SK-N-SH treated with all-trans-retinoic acid at 6 μM for 48 hours (cell line): ENCODE data around the gene KLRK1.
"Not testable (repeated sequence)": the region's sequence is repeated elsewhere in the genome, so short reads cannot be mapped to it uniquely, and the experiment has no call there.

Experiments
- ATAC-seq: fragments of 200-7000 bp; cut with Tn5 transposase; 3 replicates; pipeline ENCODE4 v1.9.1; 2020; ENCODE audit warnings: mild to moderate bottlenecking, moderate library complexity
- ARNTL ChIP-seq: fragments of 450-650 bp; formaldehyde crosslinking; IDR thresholded peaks from 2 replicates; pipeline ENCODE4 v1.5.0; 2020; ENCODE audit warnings: low read depth, mild to moderate bottlenecking, moderate library complexity, borderline replicate concordance
- BACH2 ChIP-seq: fragments of 250-450 bp; sonication (Bioruptor Pico); IDR thresholded peaks from 2 replicates; pipeline ENCODE4 v1.9.0; 2021; ENCODE audit warnings: mild to moderate bottlenecking, borderline replicate concordance
- CSDC2 ChIP-seq: fragments of 250-450 bp; sonication (Bioruptor Pico); IDR thresholded peaks from 2 replicates; pipeline ENCODE4 v1.5.0; 2020; ENCODE audit warnings: mild to moderate bottlenecking, moderate library complexity
- CSRNP3 ChIP-seq: fragments of 250-450 bp; sonication (Bioruptor Pico); IDR thresholded peaks from 2 replicates; pipeline ENCODE4 v1.5.1; 2021; ENCODE audit warnings: mild to moderate bottlenecking, moderate library complexity
- ESRRG ChIP-seq: fragments of 250-450 bp; sonication (Bioruptor Pico); IDR thresholded peaks from 2 replicates; pipeline ENCODE4 v1.6.1; 2021; ENCODE audit warnings: mild to moderate bottlenecking
- GLIS3 ChIP-seq: fragments of 250-450 bp; sonication (Bioruptor Pico); IDR thresholded peaks from 2 replicates; pipeline ENCODE4 v1.5.0; 2020; ENCODE audit warnings: mild to moderate bottlenecking, moderate library complexity
- ISL1 ChIP-seq: fragments of 250-450 bp; sonication (Bioruptor Pico); IDR thresholded peaks from 2 replicates; pipeline ENCODE4 v2.1.2; 2022; ENCODE audit warnings: mild to moderate bottlenecking, moderate library complexity
- OSR1 ChIP-seq: fragments of 250-450 bp; sonication (Bioruptor Pico); IDR thresholded peaks from 2 replicates; pipeline ENCODE4 v1.8.0; 2022; ENCODE audit warnings: moderate library complexity, mild to moderate bottlenecking, inconsistent platforms
- PPARA ChIP-seq: fragments of 250-450 bp; sonication (Bioruptor Pico); IDR thresholded peaks from 2 replicates; pipeline ENCODE4 v1.5.0; 2020; ENCODE audit warnings: mild to moderate bottlenecking, borderline replicate concordance
- RARB ChIP-seq: fragments of 250-450 bp; sonication (Bioruptor Pico); IDR thresholded peaks from 2 replicates; pipeline ENCODE4 v1.8.0; 2021; ENCODE audit warnings: mild to moderate bottlenecking, moderate library complexity
- TOX ChIP-seq: fragments of 250-450 bp; sonication (Bioruptor Pico); IDR thresholded peaks from 2 replicates; pipeline ENCODE4 v1.8.0; 2021; ENCODE audit warnings: mild to moderate bottlenecking, moderate library complexity, borderline replicate concordance
- TSHZ2 ChIP-seq: fragments of 250-450 bp; sonication (Bioruptor Pico); IDR thresholded peaks from 2 replicates; pipeline ENCODE4 v1.5.0; 2020; ENCODE audit warnings: mild to moderate bottlenecking, moderate library complexity
- ZC3H10 ChIP-seq: fragments of 250-450 bp; sonication (Bioruptor Pico); IDR thresholded peaks from 2 replicates; pipeline ENCODE4 v1.5.1; 2021; ENCODE audit warnings: mild to moderate bottlenecking, moderate library complexity
- ZFP30 ChIP-seq: fragments of 450-650 bp; formaldehyde crosslinking; IDR thresholded peaks from 2 replicates; pipeline ENCODE4 v1.5.0; 2022; ENCODE audit warnings: mild to moderate bottlenecking, moderate library complexity
- ZNF565 ChIP-seq: fragments of 450-650 bp; formaldehyde crosslinking; conservative IDR thresholded peaks from 2 replicates; pipeline ENCODE4 v1.5.0; 2020; ENCODE audit warnings: low read depth, mild to moderate bottlenecking, moderate library complexity
- ZNF70 ChIP-seq: fragments of 450-650 bp; formaldehyde crosslinking; IDR thresholded peaks from 2 replicates; pipeline ENCODE4 v1.5.0; 2020; ENCODE audit warnings: mild to moderate bottlenecking, moderate library complexity
- ZNF8 ChIP-seq: fragments of 450-650 bp; formaldehyde crosslinking; IDR thresholded peaks from 2 replicates; pipeline ENCODE4 v1.5.0; 2020; ENCODE audit warnings: mild to moderate bottlenecking, moderate library complexity
- TF ChIP-seq, protein P1 (sequence below): fragments of 250-450 bp; sonication (Bioruptor Pico); IDR thresholded peaks from 2 replicates; pipeline ENCODE4 v1.8.0; 2020; ENCODE audit warnings: mild to moderate bottlenecking, moderate library complexity, borderline replicate concordance
- TF ChIP-seq, protein P2 (sequence below): fragments of 250-450 bp; sonication (Bioruptor Pico); IDR thresholded peaks from 2 replicates; pipeline ENCODE4 v1.5.1; 2020; ENCODE audit warnings: low read depth, mild to moderate bottlenecking, moderate library complexity

KLRK1 gene

DNA sequence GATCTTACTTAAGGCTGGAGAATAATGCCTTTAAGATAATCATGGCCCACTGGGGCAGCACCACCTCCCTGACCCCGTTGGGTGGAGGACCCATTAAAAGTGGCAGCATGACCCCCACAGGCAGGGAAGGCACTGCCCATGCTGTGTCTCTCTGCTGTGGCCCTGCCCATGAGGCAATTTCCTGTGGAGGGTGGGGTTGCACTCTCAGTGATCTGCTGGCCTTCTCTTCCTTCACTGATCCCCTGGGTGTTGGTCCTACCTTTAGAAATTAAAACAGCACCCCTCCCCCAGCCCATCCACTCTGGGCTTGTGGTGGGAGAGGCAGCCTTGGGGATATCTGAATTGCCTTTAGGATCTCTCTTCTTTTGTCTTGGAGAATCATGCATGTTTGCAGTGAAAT, 17.3 kb downstream of the KLRK1 start (continued):
- TF ChIP-seq TSHZ2 (CRISPR knock-in tag) (no peak), ARNTL (no peak), ZC3H10 (CRISPR knock-in tag) (no peak), ZFP30 (no peak)
- TF ChIP-seq, protein P1, sequence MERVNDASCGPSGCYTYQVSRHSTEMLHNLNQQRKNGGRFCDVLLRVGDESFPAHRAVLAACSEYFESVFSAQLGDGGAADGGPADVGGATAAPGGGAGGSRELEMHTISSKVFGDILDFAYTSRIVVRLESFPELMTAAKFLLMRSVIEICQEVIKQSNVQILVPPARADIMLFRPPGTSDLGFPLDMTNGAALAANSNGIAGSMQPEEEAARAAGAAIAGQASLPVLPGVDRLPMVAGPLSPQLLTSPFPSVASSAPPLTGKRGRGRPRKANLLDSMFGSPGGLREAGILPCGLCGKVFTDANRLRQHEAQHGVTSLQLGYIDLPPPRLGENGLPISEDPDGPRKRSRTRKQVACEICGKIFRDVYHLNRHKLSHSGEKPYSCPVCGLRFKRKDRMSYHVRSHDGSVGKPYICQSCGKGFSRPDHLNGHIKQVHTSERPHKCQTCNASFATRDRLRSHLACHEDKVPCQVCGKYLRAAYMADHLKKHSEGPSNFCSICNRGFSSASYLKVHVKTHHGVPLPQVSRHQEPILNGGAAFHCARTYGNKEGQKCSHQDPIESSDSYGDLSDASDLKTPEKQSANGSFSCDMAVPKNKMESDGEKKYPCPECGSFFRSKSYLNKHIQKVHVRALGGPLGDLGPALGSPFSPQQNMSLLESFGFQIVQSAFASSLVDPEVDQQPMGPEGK, result no peak

- not testable (repeated sequence) for ATAC-seq
Measured at GRCh38 chr12:10371893-10372535, 17.8 kb downstream of the KLRK1 start.

DNA sequence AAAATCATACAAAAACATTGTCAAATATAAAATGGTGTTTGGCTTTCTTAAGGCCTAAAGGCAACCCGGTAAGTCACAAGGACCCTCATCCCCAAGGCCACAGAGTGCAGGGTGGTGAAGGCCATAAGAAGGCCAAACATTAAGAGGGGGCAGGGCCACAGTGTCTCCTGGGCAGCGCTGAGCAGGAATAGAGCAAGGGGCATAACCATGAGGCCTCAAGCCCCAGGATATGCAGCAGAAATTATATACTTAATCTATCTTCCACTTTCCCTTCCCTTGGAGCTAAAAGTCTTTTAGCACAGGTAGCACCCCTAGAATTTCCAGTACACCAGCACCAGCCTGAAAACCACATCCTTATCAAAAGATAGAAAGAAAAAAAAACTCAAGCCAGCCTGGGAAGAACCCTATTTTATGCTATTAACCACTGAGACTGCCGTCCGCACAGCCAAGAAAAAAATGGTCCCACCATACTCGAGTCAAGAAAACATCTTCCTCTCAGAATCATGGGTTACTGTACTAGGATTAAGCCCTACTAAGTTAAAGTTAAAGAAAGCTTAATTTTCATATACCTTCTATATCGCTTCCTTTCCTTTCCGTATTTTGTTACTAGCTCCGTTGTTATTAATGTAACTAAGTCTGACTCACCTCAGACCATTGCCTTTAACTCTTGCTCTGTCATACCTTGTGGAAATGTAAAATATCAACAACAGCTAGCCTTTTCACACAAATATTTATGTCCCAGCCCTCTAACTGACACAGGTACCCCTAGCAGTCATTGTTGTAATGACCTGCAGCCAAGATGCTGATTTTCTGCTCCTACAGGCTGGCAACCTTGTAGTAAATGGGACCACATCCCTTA, 20.1 kb downstream of the KLRK1 start:
- TF ChIP-seq ZNF70, result no peak
- no peak for TF ChIP-seq RARB
- TF ChIP-seq TOX (CRISPR knock-in tag), result no peak
- no peak for TF ChIP-seq CSDC2 (CRISPR knock-in tag)
- no peak for TF ChIP-seq ZNF8 (CRISPR knock-in tag)
- TF ChIP-seq, protein P2, sequence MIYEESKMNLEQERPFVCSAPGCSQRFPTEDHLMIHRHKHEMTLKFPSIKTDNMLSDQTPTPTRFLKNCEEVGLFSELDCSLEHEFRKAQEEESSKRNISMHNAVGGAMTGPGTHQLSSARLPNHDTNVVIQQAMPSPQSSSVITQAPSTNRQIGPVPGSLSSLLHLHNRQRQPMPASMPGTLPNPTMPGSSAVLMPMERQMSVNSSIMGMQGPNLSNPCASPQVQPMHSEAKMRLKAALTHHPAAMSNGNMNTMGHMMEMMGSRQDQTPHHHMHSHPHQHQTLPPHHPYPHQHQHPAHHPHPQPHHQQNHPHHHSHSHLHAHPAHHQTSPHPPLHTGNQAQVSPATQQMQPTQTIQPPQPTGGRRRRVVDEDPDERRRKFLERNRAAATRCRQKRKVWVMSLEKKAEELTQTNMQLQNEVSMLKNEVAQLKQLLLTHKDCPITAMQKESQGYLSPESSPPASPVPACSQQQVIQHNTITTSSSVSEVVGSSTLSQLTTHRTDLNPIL (CRISPR knock-in tag), result no peak
- no peak for TF ChIP-seq ISL1 (CRISPR knock-in tag)
- no peak for TF ChIP-seq GLIS3 (CRISPR knock-in tag)
- no peak for TF ChIP-seq OSR1
- no peak for TF ChIP-seq ZNF565 (CRISPR knock-in tag)
- no peak for TF ChIP-seq TSHZ2 (CRISPR knock-in tag)
- no peak for TF ChIP-seq CSRNP3 (CRISPR knock-in tag)
- TF ChIP-seq ZFP30, result no peak
- TF ChIP-seq PPARA, result no peak
- no peak for TF ChIP-seq BACH2 (CRISPR knock-in tag)
- no peak for TF ChIP-seq ESRRG
- ATAC-seq, result no peak
